ENCODE data around the gene RHBDD1. TPM values are rescaled to one million over a fixed set of nuclear protein-coding genes. Genes with fewer than 3 reads are reported as not detected.

RHBDD1 gene
- total and polyA plus RNA-seq, 2 donors (not counting 1 experiment from before 2014, with no cell fraction given) = 21.2 to 128 TPM

GRCh38 chr2:226973816-226974215, 138.0 kb downstream of the RHBDD1 start:
- DNase-seq (no peak), ATAC-seq (ENCODE audit: low read depth) (no peak)
- H3K9ac ChIP-seq (ENCODE audit: low read length) = no peak overlapping the region
- H3K4me1 ChIP-seq (ENCODE audit: control insufficient read depth in 2 of 2, insufficient read depth in 2 of 2, low read length in 2 of 2) = peaks cover 27 to 31% of the 10 kb centered on the region in 2 donors
- peaks cover 0 to 3% (median 0%) of the 10 kb centered on the region in 3 donors for H3K9me3 ChIP-seq (ENCODE audit: control extremely low read depth in 1 of 3, control insufficient read depth in 2 of 3, insufficient read depth in 1 of 3, low read length in 2 of 3)
- no peaks in the 10 kb centered on the region for H3K9me3 Mint-ChIP-seq (ENCODE audit: insufficient read depth)
- H3K4me3 ChIP-seq (ENCODE audit: control extremely low read depth in 1 of 5, extremely low read depth in 1 of 5, insufficient read depth in 1 of 5, low read depth in 2 of 5, low read length in 4 of 5) = no peak overlapping the region
- no peak overlapping the region for H2AFZ ChIP-seq (ENCODE audit: insufficient read depth, low read depth, low read length, poor library complexity, severe bottlenecking)
- POLR2A ChIA-PET = no interaction called here
- H3K27me3 ChIP-seq (replicated peaks in 1 of 4; ENCODE audit: control extremely low read depth in 1 of 4, control insufficient read depth in 3 of 4, insufficient read depth in 4 of 4, low read length in 3 of 4) = no peaks in the 10 kb centered on the region
- no peak for TF ChIP-seq EZH2 (IDR thresholded peaks at IDR 0.05; ENCODE audit: borderline replicate concordance, insufficient read depth, low read depth, low read length, poor library complexity, severe bottlenecking)
- TF ChIP-seq, protein P1, sequence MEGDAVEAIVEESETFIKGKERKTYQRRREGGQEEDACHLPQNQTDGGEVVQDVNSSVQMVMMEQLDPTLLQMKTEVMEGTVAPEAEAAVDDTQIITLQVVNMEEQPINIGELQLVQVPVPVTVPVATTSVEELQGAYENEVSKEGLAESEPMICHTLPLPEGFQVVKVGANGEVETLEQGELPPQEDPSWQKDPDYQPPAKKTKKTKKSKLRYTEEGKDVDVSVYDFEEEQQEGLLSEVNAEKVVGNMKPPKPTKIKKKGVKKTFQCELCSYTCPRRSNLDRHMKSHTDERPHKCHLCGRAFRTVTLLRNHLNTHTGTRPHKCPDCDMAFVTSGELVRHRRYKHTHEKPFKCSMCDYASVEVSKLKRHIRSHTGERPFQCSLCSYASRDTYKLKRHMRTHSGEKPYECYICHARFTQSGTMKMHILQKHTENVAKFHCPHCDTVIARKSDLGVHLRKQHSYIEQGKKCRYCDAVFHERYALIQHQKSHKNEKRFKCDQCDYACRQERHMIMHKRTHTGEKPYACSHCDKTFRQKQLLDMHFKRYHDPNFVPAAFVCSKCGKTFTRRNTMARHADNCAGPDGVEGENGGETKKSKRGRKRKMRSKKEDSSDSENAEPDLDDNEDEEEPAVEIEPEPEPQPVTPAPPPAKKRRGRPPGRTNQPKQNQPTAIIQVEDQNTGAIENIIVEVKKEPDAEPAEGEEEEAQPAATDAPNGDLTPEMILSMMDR (IDR thresholded peaks at IDR 0.05) = no peak
- peaks cover 5% of the 10 kb centered on the region for H4K20me1 ChIP-seq (ENCODE audit: control insufficient read depth, insufficient read depth, low read length, poor library complexity, severe bottlenecking)
- intact Hi-C loops (cut with micrococcal nuclease) = no loop called here
- 100% methylated on average over 3 of the region's 10 CpGs for WGBS (ENCODE audit: insufficient coverage)
- no peak overlapping the region for H3K27ac ChIP-seq (ENCODE audit: low read length in 2 of 2)
- H3K27ac Mint-ChIP-seq = no peak overlapping the region
- H3K36me3 ChIP-seq (replicated peaks in 1 of 2; ENCODE audit: control extremely low read depth in 1 of 2, control insufficient read depth in 1 of 2, extremely low read depth in 1 of 2, insufficient read depth in 2 of 2, low read length in 1 of 2) = peaks cover 0 to 19% of the 10 kb centered on the region in 2 experiments
- peaks cover 39% of the 10 kb centered on the region for H3K4me1 Mint-ChIP-seq
- no peak overlapping the region for H3K4me3 Mint-ChIP-seq
- no peak overlapping the region for H3K4me2 ChIP-seq (replicated peaks; ENCODE audit: low read depth, low read length, poor library complexity, severe bottlenecking)
- no peaks in the 10 kb centered on the region for H3K27me3 Mint-ChIP-seq
- peaks cover 11% of the 10 kb centered on the region for H3K79me2 ChIP-seq (ENCODE audit: control insufficient read depth, insufficient read depth, low read length)
- CTCF ChIA-PET = no interaction called here

DNA sequence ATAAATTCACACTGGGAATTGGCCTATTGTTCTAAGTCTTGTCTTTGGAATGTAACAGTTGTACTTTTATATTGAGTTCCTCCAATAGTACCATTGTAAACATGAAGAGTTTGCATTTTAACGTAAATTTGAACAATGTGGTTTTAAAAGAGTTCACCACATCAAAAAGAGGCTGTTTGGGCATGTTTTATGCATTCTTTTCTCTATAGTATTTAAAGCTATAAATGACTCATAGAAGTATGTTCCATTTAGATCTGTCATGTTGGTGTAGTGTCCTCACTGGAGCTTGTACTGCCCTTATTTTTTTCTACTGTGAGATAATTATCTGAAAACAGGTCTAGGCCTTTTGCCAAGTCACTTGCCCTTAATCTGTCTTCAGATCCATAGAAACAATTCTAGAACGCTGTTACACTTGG, 141.9 kb downstream of the RHBDD1 start:
- H3K4me1 ChIP-seq (ENCODE audit: control insufficient read depth in 2 of 2, insufficient read depth in 2 of 2, low read length in 2 of 2) = no peaks in the 10 kb centered on the region
- peaks cover 5% of the 10 kb centered on the region for H4K20me1 ChIP-seq (ENCODE audit: control insufficient read depth, insufficient read depth, low read length, poor library complexity, severe bottlenecking)
- CTCF ChIA-PET = interaction anchor here (1.5 kb wide), 1 partner anchor 179 kb away, joined by 4 read pairs; no protein-coding TSS in a partner anchor
- no peak for DNase-seq
- H3K4me2 ChIP-seq (replicated peaks; ENCODE audit: low read depth, low read length, poor library complexity, severe bottlenecking) = no peak overlapping the region
- H2AFZ ChIP-seq (ENCODE audit: insufficient read depth, low read depth, low read length, poor library complexity, severe bottlenecking) = no peak overlapping the region
- H3K27me3 Mint-ChIP-seq = no peaks in the 10 kb centered on the region
- no peaks in the 10 kb centered on the region for H3K9me3 Mint-ChIP-seq (ENCODE audit: insufficient read depth)
- H3K4me3 ChIP-seq (ENCODE audit: control extremely low read depth in 1 of 5, extremely low read depth in 1 of 5, insufficient read depth in 1 of 5, low read depth in 2 of 5, low read length in 4 of 5) = no peak overlapping the region
- WGBS (ENCODE audit: insufficient coverage) = no CpG with 5 or more reads among the region's 2 CpGs
- peaks cover 9% of the 10 kb centered on the region for H3K79me2 ChIP-seq (ENCODE audit: control insufficient read depth, insufficient read depth, low read length)
- H3K9ac ChIP-seq (ENCODE audit: low read length) = no peak overlapping the region
- H3K27ac ChIP-seq (ENCODE audit: low read length in 2 of 2) = no peak overlapping the region
- TF ChIP-seq, protein P1 (IDR thresholded peaks at IDR 0.05) = no peak
- no peak for TF ChIP-seq EZH2 (IDR thresholded peaks at IDR 0.05; ENCODE audit: borderline replicate concordance, insufficient read depth, low read depth, low read length, poor library complexity, severe bottlenecking)
- POLR2A ChIA-PET = no interaction called here
- ATAC-seq (ENCODE audit: low read depth) = no peak
- H3K27me3 ChIP-seq (replicated peaks in 1 of 4; ENCODE audit: control extremely low read depth in 1 of 4, control insufficient read depth in 3 of 4, insufficient read depth in 4 of 4, low read length in 3 of 4) = no peaks in the 10 kb centered on the region
- intact Hi-C loops (cut with micrococcal nuclease) = no loop called here
- peaks cover 12% of the 10 kb centered on the region for H3K4me1 Mint-ChIP-seq
- no peaks in the 10 kb centered on the region for H3K9me3 ChIP-seq (ENCODE audit: control extremely low read depth in 1 of 3, control insufficient read depth in 2 of 3, insufficient read depth in 1 of 3, low read length in 2 of 3)
- peaks cover 0 to 32% of the 10 kb centered on the region in 2 experiments for H3K36me3 ChIP-seq (replicated peaks in 1 of 2; ENCODE audit: control extremely low read depth in 1 of 2, control insufficient read depth in 1 of 2, extremely low read depth in 1 of 2, insufficient read depth in 2 of 2, low read length in 1 of 2)
- no peak overlapping the region for H3K4me3 Mint-ChIP-seq
- H3K27ac Mint-ChIP-seq = no peak overlapping the region
